GM12878 (cell line): Measurements from ENCODE around the gene MAP4K1. TPM values are rescaled to one million over a fixed set of nuclear protein-coding genes. Genes with fewer than 3 reads are reported as not detected.

ENCODE experiments used
- ATAC-seq: fragments of 200-7000 bp; cut with Tn5 transposase; 3 replicates; pipeline ENCODE4 v1.9.1; 2020; ENCODE audit warnings: mild to moderate bottlenecking, moderate library complexity
- BruUV-seq: library from RNA; stranded (reverse); fragments of 400-500 nt; replicated peaks from 2 replicates; lab custom pipeline; 2021; lab: Mats Ljungman, UMichigan
- CTCF ChIA-PET: fragments of 300-600 bp; sonication (Branson Sonifier 250); formaldehyde crosslinking; extraction: SDS; loops from one replicate; lab custom pipeline; 2021; ENCODE audit warnings: inconsistent platforms; lab: Yijun Ruan, JAX
- POLR2A ChIA-PET: fragments of 350-600 bp; formaldehyde crosslinking; extraction: SDS; loops from one replicate; lab custom pipeline; 2021; ENCODE audit warnings: inconsistent platforms; lab: Charles Lee
- RAD21 ChIA-PET: fragments of 300-600 bp; sonication (Branson Sonifier 250); formaldehyde crosslinking; loops from one replicate; lab custom pipeline; 2023; ENCODE audit warnings: antibody characterized with exemption; ENCODE audit not compliant: unreplicated experiment; lab: Charles Lee
- SMC1A ChIA-PET: fragments of 300-600 bp; sonication (Branson Sonifier 250); formaldehyde crosslinking; loops from one replicate; lab custom pipeline; 2023; ENCODE audit not compliant: unreplicated experiment, uncharacterized antibody; lab: Charles Lee
- DNase-seq: peaks from one replicate; pipeline ENCODE4 v3.0.0-alpha.2; 2011; ENCODE audit warnings: low read depth, low spot score
- FAIRE-seq: peaks from 3 replicates; lab custom pipeline; 2011; peaks lifted over from hg19 to GRCh38; lab: Jason Lieb, UNC
- H2AFZ ChIP-seq: 2 replicates; pipeline ENCODE4 v1.6.0; 2011; ENCODE audit warnings: low read depth, low read length, control low read depth; ENCODE audit not compliant: control insufficient read depth
- H3K27ac ChIP-seq: 2 replicates; pipeline ENCODE4 v1.5.1; 2011; ENCODE audit warnings: control low read depth; ENCODE audit not compliant: control insufficient read depth, insufficient read depth
- H3K27me3 ChIP-seq, 2 experiments: replicated peaks in 1 of 2; 2 replicates each; pipeline versions ENCODE4 v1.6.0 to v1.6.1; 2011; ENCODE audit warnings: low read length in 1 of 2; ENCODE audit not compliant: control insufficient read depth in 2 of 2, insufficient read depth in 2 of 2
- H3K36me3 ChIP-seq, 2 experiments: 2 replicates each; pipeline ENCODE4 v1.5.1; 2011; ENCODE audit warnings: low read length in 1 of 2; ENCODE audit not compliant: control insufficient read depth in 2 of 2, insufficient read depth in 2 of 2
- H3K4me1 ChIP-seq: 2 replicates; pipeline ENCODE4 v1.6.1; 2011; ENCODE audit warnings: mild to moderate bottlenecking, low read length, moderate library complexity, mixed read lengths; ENCODE audit not compliant: control insufficient read depth, insufficient read depth
- H3K4me2 ChIP-seq: 2 replicates; pipeline ENCODE4 v1.6.0; 2011; ENCODE audit warnings: control low read depth; ENCODE audit not compliant: control insufficient read depth, insufficient read depth
- H3K4me3 ChIP-seq: fragments of 200-600 bp; sonication (generic); 2 replicates; pipeline ENCODE4 v1.5.1; 2016
- H3K79me2 ChIP-seq: 2 replicates; pipeline ENCODE4 v1.6.0; 2011; ENCODE audit warnings: low read length; ENCODE audit not compliant: control insufficient read depth, insufficient read depth
- H3K9ac ChIP-seq: 2 replicates; pipeline ENCODE4 v1.8.0; 2011; ENCODE audit warnings: low read length, control low read depth, mixed read lengths; ENCODE audit not compliant: control insufficient read depth, insufficient read depth
- H3K9me3 ChIP-seq: replicated peaks from 3 replicates; pipeline ENCODE4 v1.5.1; 2011; ENCODE audit warnings: mild to moderate bottlenecking, low read length; ENCODE audit not compliant: control insufficient read depth, insufficient read depth
- H4K20me1 ChIP-seq: 2 replicates; pipeline ENCODE4 v1.6.0; 2011; ENCODE audit not compliant: control insufficient read depth, insufficient read depth
- ASH2L ChIP-seq: fragments of 300-600, 200-600 bp; sonication (generic); IDR thresholded peaks from 2 replicates; pipeline ENCODE4 v1.6.1; 2017; ENCODE audit warnings: low read depth, mild to moderate bottlenecking, borderline replicate concordance
- ATF7 ChIP-seq: fragments of 450-650 bp; IDR thresholded peaks from 2 replicates; pipeline ENCODE4 v1.6.1; 2016; ENCODE audit warnings: low read depth, mild to moderate bottlenecking
- CTCF ChIP-seq, 3 experiments: IDR thresholded peaks in 2 of 3; conservative IDR thresholded peaks in 1 of 3; 2 replicates each; pipeline ENCODE4 v1.5.1; 2011; ENCODE audit warnings: low read depth in 3 of 3, low read length in 3 of 3, mild to moderate bottlenecking in 3 of 3, control low read depth in 2 of 3, moderate library complexity in 2 of 3, inconsistent platforms in 1 of 3, mixed read lengths in 1 of 3; ENCODE audit not compliant: control insufficient read depth in 2 of 3, insufficient read depth in 1 of 3; ENCODE audit errors: extremely low read depth in 1 of 3
- EED ChIP-seq: sonication (generic); IDR thresholded peaks from 2 replicates; pipeline ENCODE4 v1.6.1; 2016; ENCODE audit warnings: antibody characterized with exemption, low read depth
- ETV6 ChIP-seq, 2 experiments: fragments of 450-650 bp in 1 of 2; IDR thresholded peaks in 1 of 2; conservative IDR thresholded peaks in 1 of 2; 2 replicates each; pipeline ENCODE4 v1.6.1; 2014; ENCODE audit warnings: antibody characterized with exemption in 1 of 2, borderline replicate concordance in 1 of 2, low read depth in 1 of 2, mild to moderate bottlenecking in 1 of 2, moderate library complexity in 1 of 2
- HCFC1 ChIP-seq: fragments of 150-350 bp; IDR thresholded peaks from 2 replicates; pipeline ENCODE4 v1.6.1; 2014; ENCODE audit warnings: low read length
- HDAC6 ChIP-seq: fragments of 200-600 bp; sonication (generic); IDR thresholded peaks from one replicate; pipeline ENCODE4 v1.8.0; 2017; ENCODE audit warnings: antibody characterized with exemption; ENCODE audit not compliant: unreplicated experiment
- HDGF ChIP-seq: fragments of 450-650 bp; IDR thresholded peaks from 2 replicates; pipeline ENCODE4 v1.6.1; 2016; ENCODE audit warnings: antibody characterized with exemption
- IRF4 ChIP-seq: IDR thresholded peaks from 2 replicates; pipeline ENCODE4 v1.6.1; 2011; ENCODE audit warnings: low read depth, low read length
- NKRF ChIP-seq: fragments of 450-650 bp; conservative IDR thresholded peaks from 2 replicates; pipeline ENCODE4 v1.6.1; 2017; ENCODE audit warnings: mild to moderate bottlenecking, moderate library complexity
- PKNOX1 ChIP-seq: fragments of 450-650 bp; IDR thresholded peaks from 2 replicates; pipeline ENCODE4 v1.6.1; 2016; ENCODE audit warnings: mild to moderate bottlenecking
- POLR2AphosphoS2 ChIP-seq: IDR thresholded peaks from 2 replicates; pipeline ENCODE4 v1.6.1; 2011; ENCODE audit warnings: low read depth, mild to moderate bottlenecking, low read length, improper control_type of control experiment, moderate library complexity
- SMAD5 ChIP-seq: IDR thresholded peaks from 2 replicates; pipeline ENCODE4 v1.6.1; 2016; ENCODE audit warnings: antibody characterized with exemption, low read depth
- TARDBP ChIP-seq: IDR thresholded peaks from 2 replicates; pipeline ENCODE4 v1.6.1; 2016; ENCODE audit warnings: borderline replicate concordance
- ZBED1 ChIP-seq: IDR thresholded peaks from 2 replicates; pipeline ENCODE4 v1.6.1; 2016; ENCODE audit warnings: borderline replicate concordance
- ZBTB4 ChIP-seq: fragments of 450-650 bp; formaldehyde crosslinking; IDR thresholded peaks from 2 replicates; pipeline ENCODE4 v1.4.0; 2022; ENCODE audit warnings: mild to moderate bottlenecking, moderate library complexity
- WGBS: methylation state at CpG from one replicate; pipeline ENCODE4 v1.1.6; 2016; ENCODE audit warnings: low lambda C conversion rate; ENCODE audit not compliant: insufficient replicate concordance, insufficient coverage; ENCODE audit errors: missing lambda C conversion rate; 5-methylcytosine and 5-hydroxymethylcytosine counted together
- in situ Hi-C: fragments of 300-500 bp; cut with MboI; formaldehyde crosslinking; loops from 9 replicates; pipeline ENCODE4 v1.14.3; 2018; ENCODE audit warnings: mixed read lengths
- intact Hi-C: fragments of 100-400 bp; cut with micrococcal nuclease; formaldehyde crosslinking; loops from one replicate; pipeline ENCODE4 v1.14.2; 2022; ENCODE audit not compliant: unreplicated experiment
- polyA plus RNA-seq, 11 experiments: library from polyadenylated mRNA; depleted of rRNA in 4 of 11; unstranded in 6 of 11; stranded (reverse) in 5 of 11; fragments of >200 nt; fragmentation: Nextera tagmentation in 4 of 11; fragmentation: Illumina TruSeq in 1 of 11; extraction: Ambion mirVana in 4 of 11; extraction: Trizol in 1 of 11; gene quantifications; 1 replicate in 1 of 11; 2 replicates in 10 of 11; pipeline versions ENCODE4 v1.2.1 to v1.2.3, GENCODE V29; 2011 to 2016; ENCODE audit warnings: inconsistent platforms in 2 of 11, missing spikeins in 2 of 11, low read depth in 1 of 11
- total RNA-seq, 4 experiments: library from RNA; depleted of rRNA in 3 of 4; stranded (reverse); fragments of >200 nt in 3 of 4; fragmentation: Illumina TruSeq in 1 of 4; extraction: Trizol in 1 of 4; gene quantifications; 2 replicates each; pipeline versions ENCODE4 v1.2.1 to v1.2.3, GENCODE V29; 2013 to 2021

MAP4K1 gene
- total and polyA plus RNA-seq, 10 of the 15 experiments (the other 5 are each of a cell fraction or from before 2014, with no cell fraction given) = 39.2 to 306 (median 140) TPM

- POLR2A ChIA-PET = interaction anchor here (0.6 to 1.4 kb wide), 6 partner anchors 9 to 99 kb away, joined by 3 to 11 read pairs (median 4); partner anchors contain the start of genes EIF3K and MAP4K1
- FAIRE-seq = no peak
- no peaks in the 10 kb centered on the region for H3K9me3 ChIP-seq
- SMC1A ChIA-PET = interaction anchor here (0.6 to 4.7 kb wide), 6 partner anchors 10 to 386 kb away, joined by 3 to 102 read pairs (median 4); partner anchors contain the start of gene EIF3K
- no peak overlapping the region; the same call in 1 of the 2 replicates for H3K4me2 ChIP-seq
- in situ Hi-C loops = no loop called here
- peaks cover 18% of the 10 kb centered on the region for H3K4me1 ChIP-seq
- H3K9ac ChIP-seq = no peak overlapping the region
- H3K27ac ChIP-seq = no peak overlapping the region
- no peaks in the 10 kb centered on the region for H4K20me1 ChIP-seq
- no peaks in the 10 kb centered on the region for H3K27me3 ChIP-seq
- CTCF ChIA-PET = interaction anchor here (1.0 to 2.2 kb wide), 4 partner anchors 69 to 100 kb away, joined by 3 to 24 read pairs (median 6); partner anchors contain the start of genes ACTN4 and MAP4K1
- peak; percentile 34 for DNase-seq
- ATAC-seq = no peak
- no peak overlapping the region for H3K4me3 ChIP-seq
- intact Hi-C loops = loop anchor here (10.0 kb wide), 1 partner anchor 287 kb away; the partner anchor contains the start of gene ECH1
- RAD21 ChIA-PET = interaction anchor here (1.2 to 4.4 kb wide), 4 partner anchors 10 to 87 kb away, joined by 3 to 70 read pairs (median 6); partner anchors contain the start of genes EIF3K and MAP4K1
- BruUV-seq = no TSS peak
- H2AFZ ChIP-seq = no peak overlapping the region
- no peaks in the 10 kb centered on the region; a peak in 1 of 4 replicates for H3K36me3 ChIP-seq
- 32% methylated on average over 5 of the region's 5 CpGs for WGBS
- no peaks in the 10 kb centered on the region for H3K79me2 ChIP-seq
- TF ChIP-seq ETV6 (conservative IDR thresholded peaks at IDR 0.05 in 1 of 2, IDR thresholded peaks at IDR 0.05 in 1 of 2; ENCODE audit: borderline replicate concordance in 1 of 2, low read depth in 1 of 2) (no peak), ASH2L (no peak), ZBTB4 (no peak), HDAC6 (no peak), NKRF (no peak), HCFC1 (no peak), HDGF (no peak), POLR2AphosphoS2 (no peak), PKNOX1 (no peak), TARDBP (no peak), IRF4 (no peak), CTCF (IDR thresholded peaks at IDR 0.05 in 2 of 3, conservative IDR thresholded peaks at IDR 0.05 in 1 of 3; ENCODE audit: control insufficient read depth in 2 of 3, extremely low read depth in 1 of 3, insufficient read depth in 1 of 3, low read depth in 3 of 3, low read length in 3 of 3) (peak in 1 of 3 experiments; percentile 11; a peak in 1 of 6 replicates), ATF7 (peak; percentile 72), EED (no peak), ZBED1 (no peak), SMAD5 (no peak)
Observed at GRCh38 chr19:38547421-38547820, 70.3 kb downstream of the MAP4K1 start.
